ENCODE results near the gene XIST.
"Not testable (repeated sequence)": the region's sequence is repeated elsewhere in the genome, so short reads cannot be mapped to it uniquely, and the experiment has no call there.

Gene XIST

DNA sequence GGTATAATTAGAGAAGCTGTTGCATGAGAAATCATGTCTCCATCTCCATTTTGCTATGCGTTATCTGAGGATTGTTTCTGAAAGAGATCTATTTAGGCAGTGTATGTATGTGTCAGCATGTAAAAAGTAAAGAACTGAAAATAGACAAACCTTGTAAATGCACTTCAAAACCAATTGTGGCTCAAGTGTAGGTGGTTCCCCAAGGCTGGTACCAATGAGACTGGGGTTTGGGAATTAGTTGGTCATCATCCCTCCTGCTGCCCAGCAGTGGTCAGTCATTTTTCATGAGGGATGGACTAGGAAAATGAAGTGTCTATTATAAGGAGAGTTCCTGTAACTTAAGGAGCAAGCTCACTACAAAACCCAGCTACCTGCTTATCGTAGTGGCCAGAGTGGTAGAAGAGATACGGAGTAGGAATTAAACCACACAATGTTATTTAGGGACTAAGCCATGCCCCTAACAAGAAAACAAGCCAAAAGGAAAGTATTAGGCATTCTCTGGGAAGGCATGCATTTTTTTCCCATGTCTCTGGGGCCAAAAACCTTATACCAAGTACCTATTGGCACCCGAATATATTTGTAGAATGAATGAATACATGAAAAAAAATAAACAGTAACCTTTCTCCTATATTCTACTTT is 30.5 kb downstream of the XIST start:
- no peak overlapping the region for H3K4me3 ChIP-seq (ENCODE audit: low read depth, low read length)
- TF ChIP-seq, protein P1, sequence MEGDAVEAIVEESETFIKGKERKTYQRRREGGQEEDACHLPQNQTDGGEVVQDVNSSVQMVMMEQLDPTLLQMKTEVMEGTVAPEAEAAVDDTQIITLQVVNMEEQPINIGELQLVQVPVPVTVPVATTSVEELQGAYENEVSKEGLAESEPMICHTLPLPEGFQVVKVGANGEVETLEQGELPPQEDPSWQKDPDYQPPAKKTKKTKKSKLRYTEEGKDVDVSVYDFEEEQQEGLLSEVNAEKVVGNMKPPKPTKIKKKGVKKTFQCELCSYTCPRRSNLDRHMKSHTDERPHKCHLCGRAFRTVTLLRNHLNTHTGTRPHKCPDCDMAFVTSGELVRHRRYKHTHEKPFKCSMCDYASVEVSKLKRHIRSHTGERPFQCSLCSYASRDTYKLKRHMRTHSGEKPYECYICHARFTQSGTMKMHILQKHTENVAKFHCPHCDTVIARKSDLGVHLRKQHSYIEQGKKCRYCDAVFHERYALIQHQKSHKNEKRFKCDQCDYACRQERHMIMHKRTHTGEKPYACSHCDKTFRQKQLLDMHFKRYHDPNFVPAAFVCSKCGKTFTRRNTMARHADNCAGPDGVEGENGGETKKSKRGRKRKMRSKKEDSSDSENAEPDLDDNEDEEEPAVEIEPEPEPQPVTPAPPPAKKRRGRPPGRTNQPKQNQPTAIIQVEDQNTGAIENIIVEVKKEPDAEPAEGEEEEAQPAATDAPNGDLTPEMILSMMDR (IDR thresholded peaks at IDR 0.05; ENCODE audit: borderline replicate concordance, insufficient read depth, low read depth, low read length), result no peak

DNA sequence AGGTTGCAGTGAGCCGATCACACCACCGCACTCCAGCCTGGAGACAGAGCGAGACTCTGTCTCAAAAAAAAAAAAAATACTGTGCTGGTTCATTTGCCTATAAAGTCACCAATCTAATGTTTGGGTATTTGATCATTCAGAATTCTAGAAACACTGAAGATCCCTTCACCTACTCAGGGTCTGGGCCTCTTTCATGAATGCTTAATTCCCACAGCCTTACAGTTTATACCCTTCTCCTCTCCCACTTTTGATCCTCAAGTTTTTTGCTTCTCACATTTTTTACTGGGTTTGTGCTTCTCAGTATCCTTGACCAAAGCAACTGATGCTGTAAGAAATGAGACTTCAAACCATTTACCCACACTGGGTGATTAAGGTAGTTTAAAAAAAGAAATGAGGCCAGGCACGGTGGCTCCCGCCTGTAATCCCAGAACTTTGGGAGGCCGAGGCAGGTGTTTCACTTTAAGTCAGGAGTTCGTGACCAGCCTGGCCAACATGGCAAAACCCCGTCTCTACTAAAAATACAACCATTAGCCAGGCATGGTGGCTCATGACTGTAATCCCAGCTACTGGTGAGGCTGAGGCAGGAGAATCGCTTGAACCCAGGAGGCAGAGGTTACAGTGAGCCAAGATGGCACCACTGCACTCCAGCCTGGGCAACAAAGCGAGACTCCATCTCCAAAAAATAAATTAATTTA is 32.5 kb downstream of the XIST start:
- not testable (repeated sequence) for H3K4me3 ChIP-seq (ENCODE audit: low read depth, low read length)

DNA sequence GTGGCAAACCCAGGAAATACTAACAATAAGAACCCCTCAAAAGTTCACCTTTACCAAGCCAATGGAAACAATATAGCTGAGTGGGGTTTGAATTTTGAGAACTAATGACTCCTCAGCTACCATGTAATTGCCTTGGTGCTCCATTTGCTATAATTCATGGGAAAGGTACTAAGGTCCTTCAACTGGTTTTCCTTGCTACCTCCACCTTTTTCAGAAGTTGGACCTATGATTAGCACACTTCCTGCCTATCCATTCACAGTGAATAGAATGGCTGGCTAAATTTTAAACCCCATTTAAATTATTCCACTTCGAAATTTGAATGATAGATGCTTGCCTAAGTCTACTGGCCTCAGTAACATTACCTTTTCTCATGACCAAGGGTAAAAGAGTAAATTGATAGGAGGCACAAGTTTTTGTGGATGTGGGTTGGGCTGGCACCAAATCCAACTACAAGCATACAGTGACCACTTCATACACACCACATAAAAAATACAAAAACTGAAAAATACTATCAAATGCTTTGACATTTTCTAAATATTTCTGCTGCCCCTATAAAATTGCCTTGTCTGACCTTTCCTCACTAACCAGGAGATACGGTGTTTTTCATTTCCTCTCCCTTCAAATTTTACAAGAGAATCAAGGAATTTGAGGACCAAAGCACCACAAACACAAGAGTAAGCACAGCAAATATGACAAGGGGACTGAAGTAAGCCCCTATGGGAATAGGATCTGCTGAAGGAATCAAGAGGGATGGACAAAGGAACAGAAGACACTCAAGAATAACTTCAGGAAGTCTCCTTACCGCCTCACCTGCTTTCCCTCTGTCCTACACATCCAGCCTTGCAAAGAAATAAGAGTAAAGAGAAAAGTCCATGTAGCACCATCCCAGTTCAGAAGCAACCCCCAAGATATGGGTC is 34.1 kb downstream of the XIST start:
- TF ChIP-seq, protein P1 (IDR thresholded peaks at IDR 0.05; ENCODE audit: borderline replicate concordance, insufficient read depth, low read depth, low read length), result no peak
- no peak overlapping the region for H3K4me3 ChIP-seq (ENCODE audit: low read depth, low read length)

DNA sequence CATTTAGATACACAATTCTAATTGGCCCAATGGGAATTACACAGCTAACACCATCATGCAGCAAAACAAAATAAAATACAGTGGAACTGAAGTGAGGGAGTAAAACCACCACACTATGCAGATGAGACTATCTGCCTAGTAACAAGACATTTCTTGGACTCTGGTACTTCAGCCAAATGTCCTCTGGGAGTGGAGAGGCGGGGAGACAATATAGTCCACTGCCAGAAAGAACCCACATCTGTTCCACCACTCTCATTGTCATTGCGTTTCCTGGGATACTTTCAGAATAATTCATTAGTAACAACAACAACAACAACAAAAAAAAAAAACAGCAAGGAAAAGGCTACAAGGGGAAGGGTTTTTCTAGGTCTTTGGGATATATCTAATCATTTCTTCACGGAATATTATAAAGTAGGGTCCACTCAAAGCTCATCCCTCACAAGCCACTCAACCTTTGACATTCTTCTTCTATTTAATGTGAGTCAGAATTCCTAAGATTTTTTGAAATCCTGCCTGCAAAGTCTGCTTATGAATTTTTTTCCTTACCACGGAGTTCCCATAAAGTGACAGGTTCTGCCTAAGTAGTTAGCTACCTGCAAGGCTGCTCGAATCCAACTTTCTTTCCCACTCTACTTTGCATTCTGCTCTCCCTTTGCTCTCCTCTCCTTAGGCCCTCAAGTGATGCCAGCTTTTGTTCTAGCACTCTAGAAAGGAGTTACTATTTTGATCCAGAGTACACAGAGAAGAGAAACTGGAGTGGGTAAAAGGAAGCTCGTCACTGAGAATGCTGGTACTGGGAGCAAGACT is 34.9 kb downstream of the XIST start:
- no peak overlapping the region for H3K4me3 ChIP-seq (ENCODE audit: low read depth, low read length)

DNA sequence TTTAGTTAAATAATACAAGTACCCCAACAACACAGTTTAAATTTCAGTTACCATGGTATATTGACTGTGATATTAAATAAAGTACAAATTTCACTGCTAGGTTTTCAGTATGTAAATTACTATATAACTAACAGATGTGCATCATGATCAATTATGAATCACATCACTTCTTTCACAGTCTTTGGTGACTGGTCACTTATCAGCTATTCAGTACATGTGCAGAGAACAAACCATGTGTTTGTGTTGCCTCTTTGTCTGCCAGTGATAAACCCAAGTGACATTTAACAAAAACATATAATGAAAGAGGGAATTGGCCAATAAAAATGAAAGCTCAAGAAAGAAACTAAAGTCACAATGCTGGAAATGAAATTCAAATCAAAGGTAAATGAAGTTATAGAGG is 40.3 kb downstream of the XIST start:
- TF ChIP-seq, protein P1 (IDR thresholded peaks at IDR 0.05; ENCODE audit: borderline replicate concordance, insufficient read depth, low read depth, low read length), result no peak
- H3K4me3 ChIP-seq (ENCODE audit: low read depth, low read length), result no peak overlapping the region

More for the DNA sequence above, 34.9 kb downstream of the XIST start:
- TF ChIP-seq, protein P1 (IDR thresholded peaks at IDR 0.05; ENCODE audit: borderline replicate concordance, insufficient read depth, low read depth, low read length), result no peak

DNA sequence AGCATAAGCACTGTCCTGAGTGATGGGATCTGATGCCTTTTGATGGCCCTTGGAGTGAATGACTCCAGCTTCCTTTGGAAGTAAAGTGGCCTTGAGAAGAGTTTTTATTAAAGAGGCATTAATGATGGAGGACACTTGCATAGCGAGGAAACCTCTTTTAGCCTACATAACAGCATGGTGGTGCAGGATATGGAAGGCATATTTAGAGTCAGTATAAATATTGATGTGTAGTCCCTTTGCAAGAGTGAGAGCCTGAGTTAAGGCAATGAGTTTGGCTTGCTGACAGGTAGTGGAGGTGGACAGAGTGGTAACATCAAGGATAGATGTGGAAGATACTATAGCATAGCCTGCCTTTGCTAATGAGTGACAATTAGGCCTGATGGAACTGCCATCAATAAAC is 48.4 kb downstream of the XIST start:
- H3K4me3 ChIP-seq (ENCODE audit: low read depth, low read length), result not testable (repeated sequence)

DNA sequence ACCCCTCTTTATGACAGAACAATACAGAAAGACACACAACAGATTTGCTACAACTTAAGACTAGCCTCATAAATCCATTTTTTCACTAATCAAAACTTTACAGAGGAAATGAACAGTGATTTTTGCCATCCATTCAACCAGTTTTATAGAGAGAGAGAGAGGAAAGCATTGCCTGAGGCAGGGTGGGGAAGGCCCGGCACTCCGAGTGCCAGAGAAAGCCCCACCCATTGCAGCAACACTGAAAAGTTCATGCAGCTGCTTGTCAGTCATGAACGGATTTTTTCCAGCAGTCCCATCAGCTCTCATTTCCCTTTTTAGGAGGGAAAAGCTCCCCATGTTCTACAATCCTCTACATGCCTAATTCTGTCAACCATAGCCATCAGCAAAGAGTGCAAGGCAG is 52.6 kb downstream of the XIST start:
- H3K4me3 ChIP-seq (ENCODE audit: low read depth, low read length), result no peak overlapping the region
- TF ChIP-seq, protein P1 (IDR thresholded peaks at IDR 0.05; ENCODE audit: borderline replicate concordance, insufficient read depth, low read depth, low read length), result no peak

DNA sequence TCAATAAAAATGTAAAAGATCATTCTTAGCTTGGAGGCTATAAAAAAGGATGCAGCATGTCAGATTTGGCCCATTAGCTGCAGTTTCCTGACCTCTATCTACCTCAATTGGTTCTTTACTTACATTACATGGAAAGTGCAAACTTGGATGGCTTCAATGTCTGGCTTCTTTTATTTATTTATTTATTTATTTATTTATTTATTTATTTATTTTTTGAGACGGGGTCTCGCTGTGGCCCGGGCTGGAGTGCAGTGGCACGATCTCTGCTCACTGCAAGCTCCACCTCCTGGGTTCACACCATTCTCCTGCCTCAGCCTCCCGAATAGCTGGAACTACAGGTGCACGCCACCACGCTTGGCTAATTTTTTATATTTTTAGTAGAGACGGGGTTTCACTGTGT is 60.0 kb downstream of the XIST start:
- not testable (repeated sequence) for H3K4me3 ChIP-seq (ENCODE audit: low read depth, low read length)
